Neural cell (in vitro differentiated cells): ENCODE data around the gene CLSTN3. TPM values are rescaled to one million over a fixed set of nuclear protein-coding genes. Genes with fewer than 3 reads are reported as not detected.

Experiments
- H2AFZ ChIP-seq: fragments of 200-600, 300-800 bp; sonication (generic), shearing (Covaris generic); 2 replicates; pipeline ENCODE4 v1.6.0; 2014; ENCODE audit warnings: low read depth, mild to moderate bottlenecking, antibody characterized with exemption, low read length, moderate library complexity
- H3F3A ChIP-seq: fragments of 200-600 bp; shearing (Covaris generic); 2 replicates; pipeline ENCODE4 v1.6.1; 2016; ENCODE audit warnings: mild to moderate bottlenecking, moderate library complexity, mixed read lengths, antibody characterized with exemption, low read length; ENCODE audit not compliant: insufficient read depth, poor library complexity, severe bottlenecking
- H3K27ac ChIP-seq: fragments of 200-600, 300-800 bp; sonication (generic), shearing (Covaris generic); 2 replicates; pipeline ENCODE4 v1.5.1; 2014; ENCODE audit warnings: mild to moderate bottlenecking, low read length, moderate library complexity
- H3K27me3 ChIP-seq: fragments of 300-800, 200-600 bp; sonication (generic), shearing (Covaris generic); 2 replicates; pipeline ENCODE4 v1.6.0; 2014; ENCODE audit warnings: mild to moderate bottlenecking, low read depth, low read length, moderate library complexity; ENCODE audit not compliant: insufficient read depth
- H3K36me3 ChIP-seq: fragments of 300-800, 200-600 bp; sonication (generic), shearing (Covaris generic); 2 replicates; pipeline ENCODE4 v1.5.1; 2014; ENCODE audit warnings: mild to moderate bottlenecking, antibody characterized with exemption, low read length, moderate library complexity; ENCODE audit not compliant: insufficient read depth
- H3K4me2 ChIP-seq: fragments of 300-800, 200-600 bp; sonication (generic), shearing (Covaris generic); 2 replicates; pipeline ENCODE4 v1.6.0; 2014; ENCODE audit warnings: mild to moderate bottlenecking, low read length
- H3K4me3 ChIP-seq: fragments of 300-800, 200-600 bp; sonication (generic), shearing (Covaris generic); 2 replicates; pipeline ENCODE4 v1.5.1; 2014; ENCODE audit warnings: mild to moderate bottlenecking, low read length, moderate library complexity
- H3K79me2 ChIP-seq: fragments of 200-600 bp; shearing (Covaris generic); replicated peaks from 2 replicates; pipeline ENCODE4 v1.6.0; 2014; ENCODE audit warnings: mild to moderate bottlenecking, low read length, moderate library complexity; ENCODE audit not compliant: insufficient read depth
- H3K9ac ChIP-seq: fragments of 300-800, 200-600 bp; sonication (generic), shearing (Covaris generic); 2 replicates; pipeline ENCODE4 v1.6.1; 2016; ENCODE audit warnings: mild to moderate bottlenecking, low read length, mixed read lengths
- H3K9me2 ChIP-seq: fragments of 200-600 bp; shearing (Covaris generic); 2 replicates; pipeline ENCODE4 v1.6.1; 2016; ENCODE audit warnings: mild to moderate bottlenecking, low read length, mixed read lengths; ENCODE audit not compliant: insufficient read depth
- H3K9me3 ChIP-seq: fragments of 200-600, 300-800 bp; sonication (generic), shearing (Covaris generic); 2 replicates; pipeline ENCODE4 v1.6.1; 2016; ENCODE audit warnings: mild to moderate bottlenecking, mixed run types, low read length, moderate library complexity, mixed read lengths
- H4K20me1 ChIP-seq: fragments of 200-600 bp; shearing (Covaris generic); 2 replicates; pipeline ENCODE4 v1.6.1; 2016; ENCODE audit warnings: mild to moderate bottlenecking, mixed run types; ENCODE audit not compliant: insufficient read depth
- CTCF ChIP-seq: fragments of 450-650 bp; IDR thresholded peaks from 2 replicates; pipeline ENCODE4 v1.5.1; 2014; ENCODE audit warnings: antibody characterized with exemption, mild to moderate bottlenecking, moderate library complexity; ENCODE audit not compliant: poor library complexity, severe bottlenecking
- EP300 ChIP-seq: fragments of 450-650 bp; conservative IDR thresholded peaks from 2 replicates; pipeline ENCODE4 v1.6.1; 2014; ENCODE audit warnings: antibody characterized with exemption, mild to moderate bottlenecking, moderate library complexity; ENCODE audit not compliant: poor library complexity, severe bottlenecking
- EZH2 ChIP-seq: fragments of 200-600, 300-800 bp; shearing (Covaris generic), sonication (generic); IDR thresholded peaks from 2 replicates; pipeline ENCODE4 v1.6.1; 2014; ENCODE audit warnings: antibody characterized with exemption, low read length, borderline replicate concordance, mild to moderate bottlenecking; ENCODE audit not compliant: insufficient read depth, poor library complexity, severe bottlenecking
- MXI1 ChIP-seq: fragments of 450-650 bp; conservative IDR thresholded peaks from 2 replicates; pipeline ENCODE4 v1.6.1; 2014; ENCODE audit warnings: antibody characterized with exemption, mild to moderate bottlenecking; ENCODE audit not compliant: poor library complexity, severe bottlenecking
- POLR2AphosphoS5 ChIP-seq: IDR thresholded peaks from 2 replicates; pipeline ENCODE4 v1.6.1; 2012
- RAD21 ChIP-seq: fragments of 450-650 bp; conservative IDR thresholded peaks from 2 replicates; pipeline ENCODE4 v1.6.1; 2014; ENCODE audit warnings: antibody characterized with exemption, mild to moderate bottlenecking, moderate library complexity
- REST ChIP-seq: IDR thresholded peaks from 2 replicates; pipeline ENCODE4 v1.6.1; 2012; ENCODE audit warnings: borderline replicate concordance
- SMC3 ChIP-seq: fragments of 450-650 bp; conservative IDR thresholded peaks from 2 replicates; pipeline ENCODE4 v1.6.1; 2014; ENCODE audit warnings: antibody characterized with exemption, mild to moderate bottlenecking, moderate library complexity; ENCODE audit not compliant: poor library complexity
- TAF1 ChIP-seq: IDR thresholded peaks from 2 replicates; pipeline ENCODE4 v1.6.1; 2012; ENCODE audit warnings: low read depth
- polyA plus RNA-seq: library from polyadenylated mRNA; depleted of rRNA; stranded (reverse); fragments of >200 nt; gene quantifications from 2 replicates; pipeline ENCODE4 v1.2.3, GENCODE V29; 2014

CLSTN3 gene
- polyA plus RNA-seq, 1 donor from 2014 or later, result 61.0 TPM

- no peaks in the 10 kb centered on the region for H3K79me2 ChIP-seq
- no peaks in the 10 kb centered on the region for H3K9me2 ChIP-seq
- H3K9ac ChIP-seq, result no peak overlapping the region
- no peaks in the 10 kb centered on the region for H3K36me3 ChIP-seq
- no peak overlapping the region for H3K4me2 ChIP-seq
- no peak overlapping the region for H3K4me3 ChIP-seq
- TF ChIP-seq MXI1 (no peak), TAF1 (no peak), SMC3 (no peak), CTCF (no peak), REST (no peak), POLR2AphosphoS5 (no peak), EP300 (no peak), RAD21 (no peak), EZH2 (no peak)
- no peaks in the 10 kb centered on the region for H3K9me3 ChIP-seq
- no peak overlapping the region for H2AFZ ChIP-seq
- H4K20me1 ChIP-seq, result no peaks in the 10 kb centered on the region
- H3F3A ChIP-seq, result no peaks in the 10 kb centered on the region
- H3K27ac ChIP-seq, result no peak overlapping the region
- no peaks in the 10 kb centered on the region for H3K27me3 ChIP-seq
Measured at GRCh38 chr12:7100239-7100638, 29.9 kb upstream of the CLSTN3 start.

GRCh38 chr12:7101047-7101693 lies 29.0 kb upstream of the CLSTN3 start:
- no peaks in the 10 kb centered on the region for H3K27me3 ChIP-seq
- H3K4me2 ChIP-seq, result no peak overlapping the region
- no peaks in the 10 kb centered on the region for H3K9me3 ChIP-seq
- no peak overlapping the region for H2AFZ ChIP-seq
- no peaks in the 10 kb centered on the region for H4K20me1 ChIP-seq
- H3K36me3 ChIP-seq, result no peaks in the 10 kb centered on the region
- no peak for TF ChIP-seq MXI1
- no peak for TF ChIP-seq POLR2AphosphoS5
- H3K27ac ChIP-seq, result no peak overlapping the region
- H3K9ac ChIP-seq, result no peak overlapping the region
- H3K4me3 ChIP-seq, result no peak overlapping the region
- H3F3A ChIP-seq, result no peaks in the 10 kb centered on the region
- no peaks in the 10 kb centered on the region for H3K79me2 ChIP-seq
- H3K9me2 ChIP-seq, result no peaks in the 10 kb centered on the region
